Neural progenitor cell (in vitro differentiated cells): ENCODE data around the gene AZU1. TPM values are rescaled to one million over a fixed set of nuclear protein-coding genes. Genes with fewer than 3 reads are reported as not detected.
A peak's percentile ranks its signal among the peaks of the same experiment; 100 is the strongest.

Experiments used
- DNase-seq: peaks from one replicate; pipeline ENCODE4 v3.0.0-alpha.2; 2016; ENCODE audit warnings: low spot score
- H2AFZ ChIP-seq: fragments of 200-600 bp; sonication (generic); replicated peaks from 2 replicates; pipeline ENCODE4 v1.6.1; 2016; ENCODE audit warnings: antibody characterized with exemption
- H3F3A ChIP-seq: fragments of 200-600 bp; sonication (generic); 2 replicates; pipeline ENCODE4 v1.6.1; 2016; ENCODE audit warnings: antibody characterized with exemption, low read depth
- H3K27ac ChIP-seq: fragments of 200-600 bp; sonication (generic); 2 replicates; pipeline ENCODE4 v1.5.1; 2016; ENCODE audit warnings: mild to moderate bottlenecking
- H3K27me3 ChIP-seq: fragments of 200-600 bp; sonication (generic); 2 replicates; pipeline ENCODE4 v1.6.1; 2016; ENCODE audit warnings: mild to moderate bottlenecking, moderate library complexity
- H3K36me3 ChIP-seq: fragments of 200-600 bp; sonication (generic); 2 replicates; pipeline ENCODE4 v1.5.1; 2016
- H3K4me1 ChIP-seq: fragments of 200-600 bp; sonication (generic); 2 replicates; pipeline ENCODE4 v1.6.1; 2016; ENCODE audit warnings: mixed run types
- H3K4me2 ChIP-seq: fragments of 200-600 bp; sonication (generic); 2 replicates; pipeline ENCODE4 v1.6.1; 2016
- H3K4me3 ChIP-seq: fragments of 200-600 bp; sonication (generic); 2 replicates; pipeline ENCODE4 v1.5.1; 2016
- H3K79me2 ChIP-seq: fragments of 200-600 bp; sonication (generic); 2 replicates; pipeline ENCODE4 v1.6.1; 2016; ENCODE audit warnings: low read depth
- H3K9ac ChIP-seq: fragments of 200-600 bp; sonication (generic); 2 replicates; pipeline ENCODE4 v1.6.1; 2016
- H3K9me3 ChIP-seq: fragments of 200-600 bp; sonication (generic); 2 replicates; pipeline ENCODE4 v1.5.1; 2016; ENCODE audit warnings: low read depth
- H4K20me1 ChIP-seq: fragments of 200-600 bp; sonication (generic); 2 replicates; pipeline ENCODE4 v1.6.1; 2016; ENCODE audit warnings: low read depth
- H3K27ac Mint-ChIP-seq: 3 replicates; pipeline ENCODE4 v1.8.0; 2021; ENCODE audit warnings: mixed read lengths
- H3K27me3 Mint-ChIP-seq: 2 replicates; pipeline ENCODE4 v1.8.0; 2022; ENCODE audit warnings: low read depth, mild to moderate bottlenecking, inconsistent platforms, moderate library complexity, mixed read lengths; ENCODE audit not compliant: insufficient read depth
- H3K36me3 Mint-ChIP-seq: 3 replicates; pipeline ENCODE4 v1.8.0; 2021; ENCODE audit warnings: mixed read lengths
- H3K4me1 Mint-ChIP-seq: 3 replicates; pipeline ENCODE4 v1.8.0; 2021; ENCODE audit warnings: mixed read lengths
- H3K4me3 Mint-ChIP-seq: 3 replicates; pipeline ENCODE4 v1.8.0; 2021; ENCODE audit warnings: mild to moderate bottlenecking, moderate library complexity, mixed read lengths
- H3K9me3 Mint-ChIP-seq: 3 replicates; pipeline ENCODE4 v1.8.0; 2020; ENCODE audit warnings: mixed read lengths
- EZH2 ChIP-seq: fragments of 200-600 bp; sonication (generic); IDR thresholded peaks from 2 replicates; pipeline ENCODE4 v1.6.1; 2017; ENCODE audit warnings: antibody characterized with exemption, mild to moderate bottlenecking, moderate library complexity
- EZH2phosphoT487 ChIP-seq: fragments of 200-600 bp; sonication (generic); IDR thresholded peaks from 2 replicates; pipeline ENCODE4 v1.6.1; 2017; ENCODE audit warnings: antibody characterized with exemption
- total RNA-seq: library from RNA; depleted of rRNA; stranded (reverse); fragments of >200 nt; gene quantifications from 2 replicates; pipeline ENCODE4 v1.2.3, GENCODE V29; 2015; ENCODE audit warnings: low replicate concordance
- TF ChIP-seq, protein P1 (sequence below): fragments of 200-600 bp; sonication (generic); IDR thresholded peaks from 2 replicates; pipeline ENCODE4 v1.5.1; 2017; ENCODE audit warnings: antibody characterized with exemption, mild to moderate bottlenecking

AZU1 gene
- total RNA-seq, 1 donor from 2014 or later: 1.0 TPM

- H3K4me3 Mint-ChIP-seq: no peak overlapping the region
- Histone ChIP-seq H3K9me3 (no peaks in the 10 kb centered on the region), H3K79me2 (peaks cover 98% of the 10 kb centered on the region), H2AFZ (no peak overlapping the region), H4K20me1 (peaks cover 100% of the 10 kb centered on the region), H3K36me3 (peaks cover under 1% of the 10 kb centered on the region), H3K4me3 (no peak overlapping the region), H3K4me1 (peaks cover 31% of the 10 kb centered on the region), H3K9ac (no peak overlapping the region), H3K27ac (no peak overlapping the region), H3K4me2 (no peak overlapping the region), H3F3A (peaks cover 52% of the 10 kb centered on the region), H3K27me3 (no peaks in the 10 kb centered on the region)
- no peaks in the 10 kb centered on the region for H3K9me3 Mint-ChIP-seq
- TF ChIP-seq, protein P1, sequence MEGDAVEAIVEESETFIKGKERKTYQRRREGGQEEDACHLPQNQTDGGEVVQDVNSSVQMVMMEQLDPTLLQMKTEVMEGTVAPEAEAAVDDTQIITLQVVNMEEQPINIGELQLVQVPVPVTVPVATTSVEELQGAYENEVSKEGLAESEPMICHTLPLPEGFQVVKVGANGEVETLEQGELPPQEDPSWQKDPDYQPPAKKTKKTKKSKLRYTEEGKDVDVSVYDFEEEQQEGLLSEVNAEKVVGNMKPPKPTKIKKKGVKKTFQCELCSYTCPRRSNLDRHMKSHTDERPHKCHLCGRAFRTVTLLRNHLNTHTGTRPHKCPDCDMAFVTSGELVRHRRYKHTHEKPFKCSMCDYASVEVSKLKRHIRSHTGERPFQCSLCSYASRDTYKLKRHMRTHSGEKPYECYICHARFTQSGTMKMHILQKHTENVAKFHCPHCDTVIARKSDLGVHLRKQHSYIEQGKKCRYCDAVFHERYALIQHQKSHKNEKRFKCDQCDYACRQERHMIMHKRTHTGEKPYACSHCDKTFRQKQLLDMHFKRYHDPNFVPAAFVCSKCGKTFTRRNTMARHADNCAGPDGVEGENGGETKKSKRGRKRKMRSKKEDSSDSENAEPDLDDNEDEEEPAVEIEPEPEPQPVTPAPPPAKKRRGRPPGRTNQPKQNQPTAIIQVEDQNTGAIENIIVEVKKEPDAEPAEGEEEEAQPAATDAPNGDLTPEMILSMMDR: no peak
- TF ChIP-seq EZH2phosphoT487 (no peak), EZH2 (no peak)
- H3K27ac Mint-ChIP-seq: peak overlapping the region; percentile 76
- H3K36me3 Mint-ChIP-seq: peaks cover 28% of the 10 kb centered on the region
- no peak for DNase-seq
- H3K27me3 Mint-ChIP-seq: peaks cover 15% of the 10 kb centered on the region
- peaks cover 35% of the 10 kb centered on the region for H3K4me1 Mint-ChIP-seq
These were observed 23.0 kb upstream of the AZU1 start for GRCh38 chr19:804419-805165.

GRCh38 chr19:805166-805551 lies 22.5 kb upstream of the AZU1 start:
- Histone ChIP-seq H3K36me3 (peaks cover 3% of the 10 kb centered on the region), H3K9ac (no peak overlapping the region), H3K4me3 (no peak overlapping the region), H3K27me3 (no peaks in the 10 kb centered on the region), H2AFZ (no peak overlapping the region), H3F3A (peaks cover 56% of the 10 kb centered on the region), H3K4me1 (peaks cover 25% of the 10 kb centered on the region), H3K79me2 (peaks cover 96% of the 10 kb centered on the region), H3K4me2 (no peak overlapping the region), H4K20me1 (peaks cover 100% of the 10 kb centered on the region), H3K27ac (no peak overlapping the region), H3K9me3 (no peaks in the 10 kb centered on the region)
- Mint-ChIP-seq H3K9me3 (no peaks in the 10 kb centered on the region), H3K27ac (peak overlapping the region; percentile 76), H3K36me3 (peaks cover 28% of the 10 kb centered on the region), H3K4me1 (peaks cover 30% of the 10 kb centered on the region), H3K4me3 (no peak overlapping the region), H3K27me3 (peaks cover 15% of the 10 kb centered on the region)
- no peak for DNase-seq
- TF ChIP-seq, protein P1: no peak
- no peak for TF ChIP-seq EZH2phosphoT487
- TF ChIP-seq EZH2: no peak

DNA sequence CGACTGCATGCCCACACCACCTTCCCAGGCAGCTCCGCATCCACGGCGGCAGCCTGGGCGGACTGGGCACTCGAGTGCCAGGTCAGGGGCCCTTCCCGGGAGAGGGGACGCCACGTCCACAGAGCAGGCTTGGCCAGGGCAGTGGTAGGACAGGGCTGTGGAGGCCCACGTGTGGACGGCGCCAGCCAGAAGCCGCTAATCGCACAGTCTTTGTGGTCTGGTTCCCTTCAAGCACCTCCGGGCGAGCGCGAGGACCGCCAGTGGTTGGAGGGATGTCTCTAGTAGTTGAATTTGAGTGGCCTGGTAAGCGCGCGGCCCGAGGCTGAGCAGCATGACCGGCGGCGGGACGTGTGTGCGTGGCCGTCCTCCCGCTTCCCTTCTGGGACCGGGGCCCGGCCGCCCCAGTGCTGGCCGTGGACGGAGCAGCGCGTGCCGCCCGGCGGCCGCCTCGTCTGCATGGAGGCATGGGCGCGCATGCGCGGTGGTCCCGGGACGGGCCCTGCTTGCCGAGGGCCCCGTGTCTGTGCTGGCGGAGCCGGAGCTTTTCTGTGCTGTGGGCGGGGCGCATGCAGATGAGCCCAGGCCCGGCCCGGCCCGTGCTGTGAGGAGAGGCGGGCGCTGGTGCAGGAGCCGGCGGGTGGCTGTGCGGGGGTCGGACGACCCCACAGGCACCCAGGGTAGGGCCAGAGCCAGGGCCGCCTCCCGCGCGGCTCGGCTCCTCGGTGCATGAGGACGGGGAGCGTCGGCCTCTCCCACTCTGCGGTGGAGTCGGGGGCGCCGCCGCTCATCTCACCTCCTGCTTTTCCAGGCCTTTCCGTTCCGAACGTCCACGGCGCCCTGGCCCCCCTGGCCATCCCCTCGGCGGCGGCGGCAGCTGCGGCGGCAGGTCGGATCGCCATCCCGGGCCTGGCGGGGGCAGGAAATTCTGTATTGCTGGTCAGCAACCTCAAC lies 21.8 kb upstream of the AZU1 start:
- H3K4me3 Mint-ChIP-seq: no peak overlapping the region
- Histone ChIP-seq H3K4me2 (no peak overlapping the region), H3K36me3 (peaks cover 3% of the 10 kb centered on the region), H3K4me1 (peaks cover 19% of the 10 kb centered on the region), H3K27me3 (no peaks in the 10 kb centered on the region), H3K9ac (no peak overlapping the region), H3K4me3 (no peak overlapping the region), H3F3A (peaks cover 63% of the 10 kb centered on the region), H2AFZ (no peak overlapping the region), H4K20me1 (peaks cover 100% of the 10 kb centered on the region), H3K27ac (no peak overlapping the region), H3K9me3 (no peaks in the 10 kb centered on the region), H3K79me2 (peaks cover 89% of the 10 kb centered on the region)
- H3K9me3 Mint-ChIP-seq: no peaks in the 10 kb centered on the region
- no peak overlapping the region for H3K27ac Mint-ChIP-seq
- DNase-seq: no peak
- peaks cover 15% of the 10 kb centered on the region for H3K27me3 Mint-ChIP-seq
- H3K36me3 Mint-ChIP-seq: peaks cover 26% of the 10 kb centered on the region
- TF ChIP-seq EZH2: no peak
- no peak for TF ChIP-seq EZH2phosphoT487
- TF ChIP-seq, protein P1: no peak
- H3K4me1 Mint-ChIP-seq: peaks cover 24% of the 10 kb centered on the region
